ENCODE data around the gene RASSF4.

The RASSF4 gene

DNA sequence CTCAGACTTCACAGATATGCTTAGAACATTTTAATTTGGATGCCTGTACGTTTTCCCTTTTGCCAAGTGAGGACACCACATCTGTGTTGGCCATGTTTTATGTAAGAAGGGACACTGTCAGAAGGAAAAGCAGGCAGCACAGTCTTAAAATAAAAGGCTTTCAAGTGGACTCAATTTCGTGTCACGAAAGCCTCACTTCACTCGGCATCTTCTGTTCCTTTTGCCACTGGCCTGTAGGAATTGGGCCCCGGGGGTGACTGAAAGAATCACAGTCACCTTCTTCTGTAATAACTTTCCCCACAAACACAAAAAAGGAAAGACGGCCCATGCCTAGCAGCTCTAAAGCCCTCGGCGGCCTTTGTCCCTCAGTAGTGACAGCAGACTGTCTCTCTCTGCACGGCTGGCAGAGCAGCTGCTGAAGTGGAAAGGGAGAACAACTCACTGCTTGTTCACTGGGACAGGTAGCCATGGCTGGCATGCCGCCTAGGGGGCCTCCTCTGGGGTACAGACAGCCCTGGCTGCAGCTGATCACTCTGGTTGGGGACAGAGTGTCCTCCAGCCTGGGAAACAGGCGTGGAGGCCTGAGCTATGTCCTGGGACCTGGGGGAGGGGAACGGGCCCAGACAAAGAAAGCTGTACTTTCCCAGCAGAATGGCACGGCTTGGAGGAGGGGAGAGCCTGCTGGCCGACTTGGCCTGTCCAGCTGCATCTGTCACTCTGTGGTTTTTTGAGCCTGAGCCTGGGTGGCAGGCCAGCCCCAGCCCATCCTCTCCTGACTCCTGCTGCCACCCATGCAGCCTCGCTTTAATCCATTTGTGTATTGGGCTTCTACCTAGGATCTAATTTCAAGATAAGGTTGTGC is 4.4 kb downstream of the RASSF4 start:
- DNase-seq = no peak

- DNase-seq = no peak
Measured at GRCh38 chr10:44965104-44965503, 5.5 kb downstream of the RASSF4 start.

GRCh38 chr10:44965651-44966097 is 6.1 kb downstream of the RASSF4 start:
- no peak for DNase-seq

GRCh38 chr10:44966129-44966815 is 6.7 kb downstream of the RASSF4 start:
- no peak for DNase-seq

DNA sequence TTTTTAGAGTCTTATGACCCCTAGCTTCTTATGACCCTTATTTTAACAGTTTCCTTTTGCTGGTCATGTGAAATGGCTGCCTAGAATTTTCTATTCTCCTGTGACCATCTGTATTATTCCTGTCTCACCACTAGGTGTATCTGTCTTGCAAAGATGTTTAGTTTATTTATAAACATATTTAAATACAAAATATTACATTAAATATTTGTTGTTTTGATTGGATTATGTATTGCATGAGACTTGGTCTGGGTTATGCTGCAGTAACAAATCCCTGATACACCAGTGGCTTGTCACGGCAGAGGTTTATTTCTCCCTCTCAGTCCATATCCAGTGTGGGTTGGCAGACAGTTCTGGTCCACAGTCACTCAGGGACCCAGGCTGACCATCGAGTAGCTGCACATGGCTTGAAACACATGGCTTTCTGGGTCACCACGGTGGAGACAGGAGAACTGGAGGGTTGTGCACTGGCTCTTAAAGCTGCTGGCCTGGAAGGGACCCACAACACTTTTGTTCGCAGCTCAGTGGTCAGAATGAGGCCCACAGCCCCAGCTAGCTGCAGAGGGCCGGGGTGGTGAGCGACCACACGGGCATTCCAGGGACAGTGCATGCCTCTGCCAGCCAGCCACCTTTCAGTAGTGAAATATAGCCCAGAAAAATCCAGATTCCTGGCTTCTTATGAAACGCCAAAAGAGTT is 7.4 kb downstream of the RASSF4 start:
- no peak for DNase-seq

DNA sequence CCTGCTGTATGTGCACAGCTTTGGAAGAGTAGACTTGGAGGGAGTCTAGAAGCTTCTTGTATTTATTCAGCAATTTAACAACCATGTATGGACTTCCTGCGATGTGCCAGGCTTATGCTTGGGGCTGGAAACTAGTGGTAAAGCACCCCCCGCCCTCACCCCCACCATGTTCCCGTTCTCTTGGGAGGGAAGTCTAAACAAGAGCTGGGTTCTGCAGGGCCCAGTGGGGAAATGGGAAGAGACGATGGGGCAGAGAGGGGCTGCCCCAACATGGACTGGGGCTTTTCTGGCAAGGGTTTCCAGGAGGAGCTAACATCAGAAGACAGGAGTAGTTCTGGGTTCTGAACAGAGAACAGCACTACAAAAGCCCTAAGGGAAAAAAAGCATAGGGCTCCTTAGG is 8.0 kb downstream of the RASSF4 start:
- no peak for DNase-seq

- no peak for DNase-seq
Measured at GRCh38 chr10:44968091-44968490, 8.5 kb downstream of the RASSF4 start.

DNA sequence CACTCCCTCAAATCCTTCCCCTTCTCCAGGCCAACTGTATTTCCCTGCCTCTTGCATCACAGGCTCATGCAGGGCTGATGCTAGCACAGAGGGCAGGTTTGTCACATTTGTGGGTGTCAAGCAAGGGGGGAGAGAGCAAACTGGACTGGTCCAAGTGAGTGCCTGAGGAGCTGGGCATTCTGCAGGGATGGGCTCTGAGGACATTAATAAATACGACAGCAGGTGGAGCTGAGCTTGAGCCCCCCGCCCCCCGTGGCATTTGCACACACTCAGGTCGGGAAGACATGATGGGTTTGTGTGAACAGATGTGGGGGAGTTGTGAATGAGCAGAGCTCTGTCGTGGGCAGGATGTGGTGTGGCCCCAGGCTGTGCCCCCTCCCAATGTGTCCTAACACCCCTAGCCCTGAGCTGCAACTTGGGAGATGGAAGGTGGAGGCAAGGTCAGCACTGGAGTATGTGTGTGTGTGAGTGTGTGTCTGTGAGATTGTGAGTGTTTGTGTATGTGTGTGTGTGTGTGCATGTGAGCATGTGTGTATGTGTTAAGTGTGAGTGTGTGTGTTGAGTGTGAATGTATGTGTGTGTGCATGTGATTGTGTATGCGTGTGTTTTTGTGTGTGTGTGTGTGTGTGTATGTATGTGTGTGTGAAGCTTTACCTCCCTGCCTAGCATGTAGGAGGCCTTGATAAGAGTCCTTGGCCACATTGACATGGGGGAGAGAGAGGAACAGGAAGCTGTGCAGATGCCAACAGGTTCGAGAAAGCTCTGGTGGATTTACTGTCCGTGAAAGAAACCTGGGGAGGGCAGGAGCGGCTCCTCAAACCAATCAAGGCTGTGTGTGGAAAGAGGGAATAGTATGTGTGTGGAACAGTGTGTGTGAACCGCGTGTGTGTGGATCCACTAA is 9.1 kb downstream of the RASSF4 start:
- DNase-seq = no peak

GRCh38 chr10:44969854-44970253 is 10.3 kb downstream of the RASSF4 start:
- DNase-seq = no peak

DNA sequence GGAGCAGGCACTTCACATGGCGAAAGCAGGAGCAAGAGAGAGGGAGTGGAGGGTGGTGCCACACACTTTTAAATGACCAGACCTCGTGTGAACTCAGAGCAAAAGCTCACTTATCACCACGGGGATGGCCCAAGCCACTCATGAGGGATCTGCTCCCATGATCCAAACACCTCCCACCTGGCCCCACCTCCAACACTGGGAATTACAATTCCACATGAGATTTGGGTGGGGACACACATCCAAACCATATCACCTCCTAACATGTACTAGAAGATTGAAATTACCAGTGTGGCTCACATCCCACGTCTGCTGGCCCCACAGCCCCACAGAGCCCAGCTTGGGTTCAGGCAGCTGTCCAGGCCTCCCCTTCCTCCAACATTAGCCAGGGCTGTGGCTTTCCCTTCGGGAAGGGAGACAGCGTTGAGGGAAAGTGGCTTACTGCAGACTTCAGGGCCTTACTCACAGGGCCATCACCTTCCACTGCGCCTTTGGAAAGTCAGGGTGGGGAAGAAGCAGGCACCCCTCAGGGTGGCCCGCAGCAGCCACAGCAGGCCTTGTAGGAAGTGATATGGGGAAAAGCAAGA is 11.3 kb downstream of the RASSF4 start:
- DNase-seq = no peak

GRCh38 chr10:44971434-44971833 is 11.8 kb downstream of the RASSF4 start:
- DNase-seq = no peak

DNA sequence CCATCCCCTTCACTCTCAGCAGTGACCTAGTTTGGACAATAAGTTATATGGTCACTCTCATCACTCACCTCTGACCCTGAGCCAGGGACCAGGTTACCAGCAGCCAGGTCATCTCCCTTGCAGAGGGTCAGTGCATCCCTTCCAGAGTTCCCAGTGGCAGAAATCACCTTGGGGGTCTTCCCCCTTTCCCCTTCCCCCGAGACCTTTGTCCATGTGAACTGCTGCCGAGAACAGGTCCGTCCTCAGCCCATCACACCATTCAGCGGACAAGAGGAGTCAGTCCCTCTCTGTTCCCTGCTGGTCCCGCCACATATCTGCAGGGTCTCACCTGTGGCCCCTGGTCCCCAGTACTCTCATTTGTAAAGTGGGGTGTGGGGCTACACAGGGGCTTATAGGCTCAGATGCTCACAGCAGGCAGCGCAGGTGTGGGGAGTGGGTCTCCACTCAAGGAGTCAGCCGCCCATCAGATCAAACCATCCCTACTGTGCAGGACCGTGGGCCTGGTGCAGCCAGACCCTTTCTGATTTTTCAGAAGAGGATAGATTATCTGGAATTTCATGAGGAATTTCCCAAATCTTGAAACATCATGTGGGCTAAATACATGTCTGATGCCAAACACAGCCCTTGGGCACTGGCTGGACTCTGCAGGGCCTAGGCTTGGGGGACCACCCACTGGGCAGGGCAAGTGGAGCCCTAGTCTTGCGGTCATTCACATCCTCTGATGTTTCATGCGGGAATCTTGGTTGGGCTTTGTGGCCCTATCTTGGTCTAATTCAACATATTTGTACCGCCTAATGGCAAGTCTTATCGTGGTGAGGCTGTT is 12.5 kb downstream of the RASSF4 start:
- no peak for DNase-seq

GRCh38 chr10:44972874-44973306 is 13.3 kb downstream of the RASSF4 start:
- DNase-seq = no peak

DNA sequence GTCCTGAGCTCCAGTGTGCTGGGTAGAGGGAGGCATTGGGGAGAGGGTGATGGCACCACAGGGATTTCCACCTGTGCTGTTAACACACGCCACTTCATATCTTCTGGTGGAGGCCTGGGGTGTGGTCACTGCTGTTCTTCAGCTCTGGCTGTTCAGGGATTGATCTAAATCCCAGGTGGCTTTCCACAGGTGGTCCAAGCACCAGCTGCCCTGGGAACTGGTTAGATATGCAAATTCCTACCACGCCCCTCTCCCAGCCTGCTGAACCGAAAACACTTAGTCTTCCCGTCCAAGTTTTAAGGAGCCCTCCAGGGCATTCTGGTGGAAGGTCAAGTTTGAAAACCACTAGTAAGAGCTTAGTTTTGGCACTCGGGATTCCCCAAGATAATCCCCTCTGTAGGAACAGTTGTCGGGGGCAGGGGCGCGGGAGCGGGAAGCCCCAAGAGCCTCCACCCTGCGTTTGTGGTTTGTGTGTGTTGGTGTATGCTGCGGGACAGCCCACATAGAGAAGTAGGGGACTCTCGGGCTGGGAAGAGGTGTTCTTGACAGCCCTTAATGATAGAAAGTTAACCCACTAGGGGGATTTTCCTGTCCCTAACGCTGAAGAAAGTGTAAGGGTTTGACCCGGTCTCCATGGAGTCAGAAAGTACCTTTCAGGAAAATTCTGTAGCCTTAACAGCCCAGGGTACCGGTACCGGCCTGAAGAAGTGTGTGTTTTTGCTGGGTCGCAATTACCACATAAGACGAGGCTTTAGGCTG is 13.9 kb downstream of the RASSF4 start:
- no peak for DNase-seq

DNA sequence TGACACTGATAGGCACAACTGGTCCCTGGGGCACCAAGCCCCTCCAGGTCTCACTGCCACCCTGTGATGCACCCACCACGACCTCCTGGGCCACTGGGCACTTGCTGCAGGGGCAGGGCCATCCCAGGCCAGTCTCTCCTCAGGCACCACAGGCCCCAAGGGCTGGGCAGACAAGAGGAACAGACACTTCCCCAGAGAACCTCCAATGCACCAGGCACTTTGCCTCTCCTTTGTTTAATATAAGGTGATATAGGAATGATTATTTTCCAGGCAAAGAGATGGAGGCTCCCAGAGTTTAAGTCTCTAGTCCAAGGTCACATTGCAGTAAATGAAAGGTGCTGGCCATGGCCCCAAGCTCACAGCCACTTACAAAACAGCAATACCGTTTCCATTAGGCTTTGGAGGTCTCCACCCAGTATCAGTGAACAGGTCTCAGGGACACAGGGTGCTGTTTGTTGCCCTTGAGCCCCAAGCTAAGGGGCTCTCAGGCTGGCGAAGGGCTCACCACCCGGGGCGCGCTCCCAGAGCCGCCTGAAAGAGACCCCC is 14.6 kb downstream of the RASSF4 start:
- no peak for DNase-seq

DNA sequence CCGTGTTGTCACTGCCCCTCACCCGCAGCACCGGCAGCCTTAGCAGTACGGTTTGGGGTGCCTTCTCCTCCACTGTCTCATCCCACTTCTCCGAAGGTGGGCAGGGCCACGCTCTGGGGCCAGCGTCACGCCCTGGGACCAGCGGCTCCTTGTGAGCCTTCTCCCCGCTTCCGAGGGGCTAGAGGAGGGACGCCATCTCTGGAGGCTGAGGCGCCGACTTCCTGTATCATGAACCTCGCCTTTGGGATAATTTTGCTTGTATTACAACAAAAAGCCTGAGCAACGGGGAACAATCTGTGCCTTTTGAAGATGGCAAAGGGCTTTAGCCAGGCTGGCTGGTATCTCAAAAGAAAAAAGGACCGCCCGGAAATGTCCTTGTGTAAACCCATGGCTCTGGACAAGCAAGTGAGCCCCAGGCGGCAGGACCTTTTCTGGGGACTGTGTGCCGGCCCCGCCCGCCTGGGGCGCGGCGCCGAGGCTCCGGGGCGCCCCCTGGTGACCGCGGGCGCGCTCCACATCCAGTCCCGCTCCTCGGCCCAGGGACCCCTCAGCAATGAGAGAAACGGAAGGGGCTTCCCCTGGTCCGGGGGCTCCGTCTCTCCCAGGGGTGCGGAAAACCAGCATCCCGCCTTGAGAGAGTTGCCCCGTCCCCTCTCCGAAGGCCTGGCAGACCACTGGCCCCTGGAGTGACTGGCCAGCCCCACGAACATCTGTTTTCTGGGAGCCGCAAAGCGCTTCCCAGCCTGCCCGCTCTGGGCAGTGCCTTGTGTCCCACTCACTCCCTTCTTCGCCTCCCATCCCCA is 15.2 kb downstream of the RASSF4 start:
- no peak for DNase-seq

DNA sequence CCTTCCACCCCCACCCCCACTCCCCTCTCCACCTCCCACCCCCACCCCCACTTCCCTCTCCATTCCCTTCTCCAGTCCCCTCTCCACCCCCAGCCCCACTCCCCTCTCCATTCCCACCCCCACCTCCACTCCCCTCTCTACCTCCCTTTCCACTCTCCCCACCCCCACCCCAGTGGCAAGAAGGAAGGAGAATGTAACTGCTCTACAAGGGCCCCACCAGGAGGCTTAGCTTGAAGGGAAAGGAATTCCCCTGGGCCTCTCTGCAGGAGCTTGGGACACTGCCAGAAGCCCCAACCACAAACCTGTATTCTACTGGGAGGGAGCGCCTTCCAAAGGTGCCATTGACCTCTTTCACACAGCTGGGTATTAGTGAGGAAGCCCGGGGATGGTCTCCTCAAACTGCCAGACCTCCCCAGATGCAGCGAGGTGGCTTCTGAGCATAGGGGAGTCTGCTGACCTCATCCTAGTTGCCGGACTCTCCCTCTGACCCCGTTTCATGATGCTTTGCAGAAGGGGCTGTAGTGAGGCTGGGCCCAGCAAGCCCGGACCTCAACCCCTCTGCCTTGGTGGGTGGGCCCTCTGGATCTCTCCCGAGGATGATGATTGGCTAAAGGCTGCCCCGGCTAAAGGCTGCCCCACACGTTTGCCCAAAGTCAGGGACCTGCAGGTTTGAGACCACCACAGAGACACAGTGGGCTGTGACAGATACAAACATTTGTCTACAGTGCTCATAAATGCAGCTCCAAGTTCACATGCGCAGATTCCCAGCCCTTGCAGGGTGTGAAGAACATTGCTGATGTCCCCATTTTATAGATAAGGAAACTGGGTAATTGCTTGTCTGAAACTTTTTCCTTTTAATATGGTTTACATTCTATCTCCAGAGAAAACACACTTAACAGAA is 16.1 kb downstream of the RASSF4 start:
- no peak for DNase-seq
